Tibial nerve (tissue), 4 donors: Measurements from ENCODE around the gene GSTP1.

ENCODE experiments used
- CTCF ChIP-seq, 5 experiments: fragments of 200-600 bp in 3 of 5; fragments of 450-650 bp in 2 of 5; sonication (generic) in 3 of 5; IDR thresholded peaks; one replicate each; pipeline ENCODE4 v1.5.1; 2016 to 2019; ENCODE audit warnings: antibody characterized with exemption in 5 of 5, mild to moderate bottlenecking in 3 of 5, moderate library complexity in 2 of 5
- EP300 ChIP-seq, 2 donors: sonication (generic); formaldehyde crosslinking; IDR thresholded peaks; one replicate each; pipeline ENCODE4 v1.6.1; 2017; ENCODE audit warnings: antibody characterized with exemption in 2 of 2, mild to moderate bottlenecking in 1 of 2

GRCh38 chr11:67617243-67617953 is 33.8 kb downstream of the GSTP1 start:
- TF ChIP-seq CTCF (IDR thresholded peaks at IDR 0.05), result no peak
- TF ChIP-seq EP300 (IDR thresholded peaks at IDR 0.05), result no peak
